Fibroblast of skin of scalp (primary cell): ENCODE results near the gene CMTM2.

Source experiments
- DNase-seq: peaks from one replicate; pipeline ENCODE4 v3.0.0-alpha.2; 2013

The CMTM2 gene

GRCh38 chr16:66637806-66638205 lies 58.5 kb downstream of the CMTM2 start:
- no peak for DNase-seq
